CD4-positive, alpha-beta T cell (primary cell): ENCODE results near the gene SMPDL3B. TPM values are rescaled to one million over a fixed set of nuclear protein-coding genes. Genes with fewer than 3 reads are reported as not detected.

Experiments used
- ATAC-seq: fragments of 200-7000 bp; cut with Tn5 transposase; one replicate; pipeline ENCODE4 v1.10.0; 2022; ENCODE audit warnings: mild to moderate bottlenecking; ENCODE audit not compliant: poor library complexity
- CTCF ChIA-PET: fragments of 350-600 bp; sonication (Branson Sonifier 250); formaldehyde crosslinking; loops from one replicate; lab custom pipeline; 2021; ENCODE audit warnings: antibody characterized with exemption, inconsistent platforms; lab: Charles Lee
- POLR2A ChIA-PET: fragments of 350-600 bp; sonication (Branson Sonifier 250); formaldehyde crosslinking; loops from one replicate; lab custom pipeline; 2021; ENCODE audit warnings: antibody characterized with exemption, inconsistent platforms; lab: Charles Lee
- DNase-seq, 14 experiments: peaks; one replicate each; pipeline ENCODE4 v3.0.0-alpha.2; 2013 to 2020; ENCODE audit warnings: mixed read lengths in 2 of 14
- H3K27ac ChIP-seq, 2 donors: one replicate each; pipeline versions ENCODE4 v1.5.1 to v1.7.0; 2013; ENCODE audit warnings: low read length in 2 of 2, low read depth in 1 of 2, mild to moderate bottlenecking in 1 of 2
- H3K27me3 ChIP-seq, 2 experiments: 1 replicate in 1 of 2; 2 replicates in 1 of 2; pipeline versions ENCODE4 v1.6.1 to v1.7.0; 2013; ENCODE audit warnings: low read length in 2 of 2, control low read depth in 1 of 2, mild to moderate bottlenecking in 1 of 2, moderate library complexity in 1 of 2; ENCODE audit not compliant: insufficient read depth in 2 of 2, control insufficient read depth in 1 of 2
- H3K36me3 ChIP-seq: one replicate; pipeline ENCODE4 v1.6.1; 2013; ENCODE audit warnings: low read length, control low read depth; ENCODE audit not compliant: insufficient read depth
- H3K4me1 ChIP-seq: one replicate; pipeline ENCODE4 v1.6.1; 2013; ENCODE audit warnings: low read length, control low read depth; ENCODE audit not compliant: insufficient read depth
- H3K4me3 ChIP-seq: one replicate; pipeline ENCODE4 v1.5.1; 2013; ENCODE audit warnings: mild to moderate bottlenecking, low read length, moderate library complexity
- H3K9me3 ChIP-seq, 2 experiments: 1 replicate in 1 of 2; 2 replicates in 1 of 2; pipeline versions ENCODE4 v1.6.1 to v1.7.0; 2013; ENCODE audit warnings: low read length in 2 of 2, mild to moderate bottlenecking in 2 of 2, control low read depth in 1 of 2, moderate library complexity in 1 of 2; ENCODE audit not compliant: control insufficient read depth in 1 of 2, insufficient read depth in 1 of 2
- H3K27ac Mint-ChIP-seq: one replicate; pipeline ENCODE4 v1.8.0; 2020; ENCODE audit warnings: mixed read lengths
- H3K27me3 Mint-ChIP-seq: one replicate; pipeline ENCODE4 v1.8.0; 2021; ENCODE audit warnings: mixed read lengths
- H3K36me3 Mint-ChIP-seq: one replicate; pipeline ENCODE4 v1.8.0; 2021; ENCODE audit warnings: low read depth, mixed read lengths
- H3K4me1 Mint-ChIP-seq: one replicate; pipeline ENCODE4 v1.8.0; 2021; ENCODE audit warnings: low read depth, mixed read lengths
- H3K4me3 Mint-ChIP-seq: one replicate; pipeline ENCODE4 v1.8.0; 2020; ENCODE audit warnings: mild to moderate bottlenecking, mixed read lengths
- H3K9me3 Mint-ChIP-seq: one replicate; pipeline ENCODE4 v1.8.0; 2020; ENCODE audit warnings: mixed read lengths
- intact Hi-C, 2 experiments: fragments of 100-400 bp; cut with DNase I in 1 of 2; cut with micrococcal nuclease in 1 of 2; formaldehyde crosslinking; loops; one replicate each; pipeline versions ENCODE4 v1.15.1 to v1.9.0; 2023 to 2025; cut with DNase I, micrococcal nuclease
- total RNA-seq, 174 experiments: library from RNA in 2 of 174; stranded (reverse) in 2 of 174; gene quantifications; one replicate each; pipeline ENCODE4 v1.2.3 and lab custom pipeline; 2021 to 2026
- TF ChIP-seq, protein P1 (sequence below): fragments of 200-600 bp; IDR thresholded peaks from one replicate; pipeline ENCODE4 v1.8.0; 2022; ENCODE audit warnings: antibody characterized with exemption, mild to moderate bottlenecking

The SMPDL3B gene
- total RNA-seq, 2 experiments from 2014 or later: not detected

DNA sequence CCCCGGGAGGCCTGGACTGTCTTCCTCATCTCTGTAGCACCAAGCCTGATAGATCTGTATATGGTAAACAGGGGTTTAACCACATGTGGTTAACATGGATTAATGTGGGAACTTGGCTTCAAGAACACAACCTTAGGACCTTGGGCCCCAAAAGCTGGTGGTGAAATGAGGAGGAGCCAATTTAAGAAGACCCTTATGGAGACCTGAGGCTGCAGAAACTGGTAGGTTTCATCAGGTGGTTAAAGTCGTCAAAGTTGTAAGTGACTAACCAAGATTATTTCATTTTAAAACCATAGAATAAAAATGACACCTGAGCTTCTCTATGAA lies 48.5 kb upstream of the SMPDL3B start:
- no peaks in the 10 kb centered on the region for H3K9me3 Mint-ChIP-seq
- Histone ChIP-seq H3K9me3 (peaks cover 0 to 4% of the 10 kb centered on the region in 2 experiments), H3K36me3 (peaks cover 68% of the 10 kb centered on the region), H3K27ac (peak overlapping the region; percentile 60 to 77), H3K27me3 (no peaks in the 10 kb centered on the region), H3K4me1 (peaks cover 96% of the 10 kb centered on the region), H3K4me3 (no peak overlapping the region)
- ATAC-seq (no peak), DNase-seq (no peak)
- H3K36me3 Mint-ChIP-seq: peaks cover 84% of the 10 kb centered on the region
- H3K4me3 Mint-ChIP-seq: no peak overlapping the region
- CTCF ChIA-PET: interaction anchor here (0.9 to 1.9 kb wide), 2 partner anchors 28 to 54 kb away, joined by 3 to 6 read pairs; no protein-coding TSS in a partner anchor
- H3K27ac Mint-ChIP-seq: peak overlapping the region; percentile 86
- H3K4me1 Mint-ChIP-seq: peaks cover 37% of the 10 kb centered on the region
- TF ChIP-seq, protein P1, sequence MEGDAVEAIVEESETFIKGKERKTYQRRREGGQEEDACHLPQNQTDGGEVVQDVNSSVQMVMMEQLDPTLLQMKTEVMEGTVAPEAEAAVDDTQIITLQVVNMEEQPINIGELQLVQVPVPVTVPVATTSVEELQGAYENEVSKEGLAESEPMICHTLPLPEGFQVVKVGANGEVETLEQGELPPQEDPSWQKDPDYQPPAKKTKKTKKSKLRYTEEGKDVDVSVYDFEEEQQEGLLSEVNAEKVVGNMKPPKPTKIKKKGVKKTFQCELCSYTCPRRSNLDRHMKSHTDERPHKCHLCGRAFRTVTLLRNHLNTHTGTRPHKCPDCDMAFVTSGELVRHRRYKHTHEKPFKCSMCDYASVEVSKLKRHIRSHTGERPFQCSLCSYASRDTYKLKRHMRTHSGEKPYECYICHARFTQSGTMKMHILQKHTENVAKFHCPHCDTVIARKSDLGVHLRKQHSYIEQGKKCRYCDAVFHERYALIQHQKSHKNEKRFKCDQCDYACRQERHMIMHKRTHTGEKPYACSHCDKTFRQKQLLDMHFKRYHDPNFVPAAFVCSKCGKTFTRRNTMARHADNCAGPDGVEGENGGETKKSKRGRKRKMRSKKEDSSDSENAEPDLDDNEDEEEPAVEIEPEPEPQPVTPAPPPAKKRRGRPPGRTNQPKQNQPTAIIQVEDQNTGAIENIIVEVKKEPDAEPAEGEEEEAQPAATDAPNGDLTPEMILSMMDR: no peak
- intact Hi-C loops: no loop called here
- no peaks in the 10 kb centered on the region for H3K27me3 Mint-ChIP-seq
- POLR2A ChIA-PET: interaction anchor here (0.7 to 1.4 kb wide), 2 partner anchors 11 to 13 kb away, joined by 3 to 5 read pairs; no protein-coding TSS in a partner anchor

DNA sequence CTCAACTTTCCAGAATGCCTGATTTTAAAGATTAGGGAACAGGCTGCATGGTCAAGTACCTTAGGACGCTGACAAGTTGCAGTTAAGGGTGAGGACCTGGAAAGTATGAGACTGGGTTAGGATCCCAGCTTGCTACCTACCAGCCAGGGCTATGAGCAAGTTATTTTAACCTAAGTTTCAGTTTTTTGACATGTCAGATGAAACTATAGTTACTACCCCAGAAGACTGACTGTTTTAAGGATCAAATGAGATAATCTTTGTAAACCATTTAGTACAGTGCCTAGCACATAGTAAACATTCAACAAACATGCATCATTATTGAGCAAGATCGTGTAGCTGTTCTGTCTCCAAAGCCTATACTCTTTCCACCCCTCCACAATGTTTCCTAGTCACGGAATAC lies 48.1 kb upstream of the SMPDL3B start:
- ATAC-seq (no peak), DNase-seq (no peak)
- Mint-ChIP-seq H3K4me1 (peaks cover 41% of the 10 kb centered on the region), H3K27me3 (no peaks in the 10 kb centered on the region), H3K4me3 (peak overlapping the region; percentile 30), H3K27ac (peak overlapping the region; percentile 86), H3K36me3 (peaks cover 84% of the 10 kb centered on the region), H3K9me3 (no peaks in the 10 kb centered on the region)
- TF ChIP-seq, protein P1: no peak
- no peaks in the 10 kb centered on the region for H3K27me3 ChIP-seq
- intact Hi-C loops: no loop called here
- POLR2A ChIA-PET: interaction anchor here (0.7 to 1.4 kb wide), 3 partner anchors 10 to 13 kb away, joined by 3 to 5 read pairs (median 3); no protein-coding TSS in a partner anchor
- H3K36me3 ChIP-seq: peaks cover 66% of the 10 kb centered on the region
- CTCF ChIA-PET: interaction anchor here (0.9 to 1.9 kb wide), 2 partner anchors 29 to 54 kb away, joined by 3 to 6 read pairs; no protein-coding TSS in a partner anchor
- H3K9me3 ChIP-seq: peaks cover 0 to 4% of the 10 kb centered on the region in 2 experiments
- peak overlapping the region; percentile 60 to 77 for H3K27ac ChIP-seq
- peaks cover 99% of the 10 kb centered on the region for H3K4me1 ChIP-seq
- peak overlapping the region; percentile 0 for H3K4me3 ChIP-seq

GRCh38 chr1:27887215-27888021 lies 47.4 kb upstream of the SMPDL3B start:
- Histone ChIP-seq H3K36me3 (peaks cover 66% of the 10 kb centered on the region), H3K27ac (peak overlapping the region; percentile 60 to 77), H3K9me3 (peaks cover 0 to 4% of the 10 kb centered on the region in 2 experiments), H3K4me3 (peak overlapping the region; percentile 31), H3K4me1 (peaks cover 99% of the 10 kb centered on the region), H3K27me3 (no peaks in the 10 kb centered on the region)
- Mint-ChIP-seq H3K9me3 (no peaks in the 10 kb centered on the region), H3K4me1 (peaks cover 45% of the 10 kb centered on the region), H3K27me3 (no peaks in the 10 kb centered on the region), H3K36me3 (peaks cover 84% of the 10 kb centered on the region), H3K4me3 (peak overlapping the region; percentile 59), H3K27ac (peak overlapping the region; percentile 86)
- intact Hi-C loops: no loop called here
- DNase-seq (peak in 9 of 14 experiments; percentile 3 to 92 (median 55)), ATAC-seq (peak; percentile 79)
- CTCF ChIA-PET: interaction anchor here (0.7 to 1.9 kb wide), 5 partner anchors 30 to 322 kb away, joined by 3 to 7 read pairs (median 3); no protein-coding TSS in a partner anchor
- POLR2A ChIA-PET: interaction anchor here (0.6 to 1.4 kb wide), 3 partner anchors 10 to 18 kb away, joined by 3 to 5 read pairs (median 3); no protein-coding TSS in a partner anchor
- TF ChIP-seq, protein P1: no peak
